NB4 (cell line): ENCODE results near the gene TEX30.

Source experiments
- DNase-seq: peaks from one replicate; pipeline ENCODE4 v3.0.0; 2010; ENCODE audit warnings: low read depth
- H3K4me3 ChIP-seq: one replicate; pipeline ENCODE4 v1.5.1; 2011; ENCODE audit warnings: mild to moderate bottlenecking, low read depth, low read length, moderate library complexity
- MYC ChIP-seq: IDR thresholded peaks from 2 replicates; pipeline ENCODE4 v1.6.1; 2011; ENCODE audit warnings: low read depth, low read length
- POLR2A ChIP-seq: IDR thresholded peaks from 2 replicates; pipeline ENCODE4 v1.6.1; 2011; ENCODE audit warnings: mild to moderate bottlenecking; ENCODE audit not compliant: insufficient read length; ENCODE audit errors: extremely low read depth
- TF ChIP-seq, protein P1 (sequence below): IDR thresholded peaks from one replicate; pipeline ENCODE4 v1.5.1; 2012; ENCODE audit warnings: low read depth, low read length
- TF ChIP-seq, protein P2 (sequence below): IDR thresholded peaks from 2 replicates; pipeline ENCODE4 v1.6.1; 2011; ENCODE audit warnings: low read depth, low read length

The TEX30 gene

DNA sequence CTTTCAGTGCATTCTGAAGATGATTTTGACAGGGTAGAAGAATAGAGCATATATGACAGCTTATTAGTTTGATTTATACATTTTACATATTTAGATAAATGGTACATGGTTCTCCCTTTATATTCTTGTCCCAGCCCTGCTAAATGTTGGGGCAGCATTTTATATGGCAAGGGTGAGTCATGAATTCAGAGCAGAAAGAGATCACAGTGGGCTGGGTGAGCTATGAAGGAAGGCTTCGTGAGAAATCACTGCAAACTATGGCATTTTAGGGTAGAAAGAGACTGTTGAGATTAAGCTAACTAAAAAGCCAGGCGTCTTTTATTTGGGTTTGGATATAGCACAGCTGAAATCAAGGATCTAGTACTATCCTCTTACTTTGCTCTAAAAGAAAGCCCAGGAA lies 54.8 kb downstream of the TEX30 start:
- no peak overlapping the region for H3K4me3 ChIP-seq
- DNase-seq: no peak
- TF ChIP-seq POLR2A: no peak
- TF ChIP-seq MYC: no peak
- TF ChIP-seq, protein P1, sequence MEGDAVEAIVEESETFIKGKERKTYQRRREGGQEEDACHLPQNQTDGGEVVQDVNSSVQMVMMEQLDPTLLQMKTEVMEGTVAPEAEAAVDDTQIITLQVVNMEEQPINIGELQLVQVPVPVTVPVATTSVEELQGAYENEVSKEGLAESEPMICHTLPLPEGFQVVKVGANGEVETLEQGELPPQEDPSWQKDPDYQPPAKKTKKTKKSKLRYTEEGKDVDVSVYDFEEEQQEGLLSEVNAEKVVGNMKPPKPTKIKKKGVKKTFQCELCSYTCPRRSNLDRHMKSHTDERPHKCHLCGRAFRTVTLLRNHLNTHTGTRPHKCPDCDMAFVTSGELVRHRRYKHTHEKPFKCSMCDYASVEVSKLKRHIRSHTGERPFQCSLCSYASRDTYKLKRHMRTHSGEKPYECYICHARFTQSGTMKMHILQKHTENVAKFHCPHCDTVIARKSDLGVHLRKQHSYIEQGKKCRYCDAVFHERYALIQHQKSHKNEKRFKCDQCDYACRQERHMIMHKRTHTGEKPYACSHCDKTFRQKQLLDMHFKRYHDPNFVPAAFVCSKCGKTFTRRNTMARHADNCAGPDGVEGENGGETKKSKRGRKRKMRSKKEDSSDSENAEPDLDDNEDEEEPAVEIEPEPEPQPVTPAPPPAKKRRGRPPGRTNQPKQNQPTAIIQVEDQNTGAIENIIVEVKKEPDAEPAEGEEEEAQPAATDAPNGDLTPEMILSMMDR: no peak
- TF ChIP-seq, protein P2, sequence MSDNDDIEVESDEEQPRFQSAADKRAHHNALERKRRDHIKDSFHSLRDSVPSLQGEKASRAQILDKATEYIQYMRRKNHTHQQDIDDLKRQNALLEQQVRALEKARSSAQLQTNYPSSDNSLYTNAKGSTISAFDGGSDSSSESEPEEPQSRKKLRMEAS: no peak
